Thoracic aorta (tissue), 2 donors: ENCODE results near the gene MYOC. TPM values are rescaled to one million over a fixed set of nuclear protein-coding genes. Genes with fewer than 3 reads are reported as not detected.
"Not testable (repeated sequence)": the region's sequence is repeated elsewhere in the genome, so short reads cannot be mapped to it uniquely, and the experiment has no call there.

Source experiments
- ATAC-seq: fragments of 150-250 bp; one replicate; pipeline ENCODE4 v1.8.0; 2017; ENCODE audit warnings: low read depth; ENCODE audit not compliant: insufficient number of reproducible peaks, low FRiP score
- DNase-seq: peaks from one replicate; pipeline ENCODE4 v3.0.0-alpha.2; 2020; ENCODE audit warnings: low spot score
- H3K27ac ChIP-seq, 2 donors: fragments of 200-600 bp; sonication (generic); 1 replicate in 1 of 2; 2 replicates in 1 of 2; pipeline ENCODE4 v1.5.1; 2016; ENCODE audit warnings: mild to moderate bottlenecking in 2 of 2, moderate library complexity in 2 of 2
- H3K27me3 ChIP-seq: fragments of 200-600 bp; sonication (generic); replicated peaks from 2 replicates; pipeline ENCODE4 v1.6.0; 2016; ENCODE audit warnings: mild to moderate bottlenecking; ENCODE audit not compliant: insufficient read depth
- H3K36me3 ChIP-seq: fragments of 200-600 bp; sonication (generic); one replicate; pipeline ENCODE4 v1.5.1; 2016
- H3K4me1 ChIP-seq, 2 donors: fragments of 200-600 bp; sonication (generic); 1 replicate in 1 of 2; 2 replicates in 1 of 2; pipeline versions ENCODE4 v1.5.1 to v1.6.0; 2016; ENCODE audit warnings: low read depth in 2 of 2, mild to moderate bottlenecking in 1 of 2; ENCODE audit not compliant: control insufficient read depth in 1 of 2
- H3K4me3 ChIP-seq: fragments of 200-600 bp; sonication (generic); 2 replicates; pipeline ENCODE4 v1.5.1; 2016; ENCODE audit warnings: mild to moderate bottlenecking
- H3K9me3 ChIP-seq: fragments of 200-600 bp; sonication (generic); 2 replicates; pipeline ENCODE4 v1.5.1; 2016
- CTCF ChIP-seq: fragments of 200-600 bp; sonication (generic); IDR thresholded peaks from one replicate; pipeline ENCODE4 v1.5.1; 2019; ENCODE audit warnings: antibody characterized with exemption
- total RNA-seq, 2 donors: library from RNA; depleted of rRNA; stranded (reverse); fragments of >200 nt; gene quantifications; one replicate each; pipeline versions ENCODE4 v1.1.0 to v1.2.3, GENCODE V29; 2016

The MYOC gene
- total RNA-seq, 2 donors from 2014 or later, result 37.2 to 38.4 TPM

DNA sequence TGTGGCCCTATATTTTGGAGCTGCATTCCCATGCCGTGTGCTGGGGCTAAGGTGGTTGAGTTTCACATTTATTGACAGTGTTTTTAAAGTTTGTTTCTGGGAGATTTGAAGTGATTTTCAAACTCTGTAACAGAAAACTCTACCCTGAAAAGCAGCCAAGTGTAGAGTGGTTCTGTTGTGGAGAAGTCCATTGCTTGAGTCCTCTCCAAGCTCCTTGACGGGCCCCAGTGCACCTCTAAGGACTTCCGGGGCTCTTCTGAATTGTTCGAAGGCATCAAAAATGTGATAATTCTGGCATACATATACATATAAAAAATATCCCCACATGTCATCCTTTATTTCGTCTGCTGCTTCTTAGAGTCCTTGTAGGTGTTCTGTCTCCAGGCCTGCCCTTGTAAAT, 25.5 kb downstream of the MYOC start:
- Histone ChIP-seq H3K27ac (no peak overlapping the region), H3K4me1 (no peaks in the 10 kb centered on the region), H3K36me3 (no peaks in the 10 kb centered on the region), H3K4me3 (no peak overlapping the region), H3K9me3 (no peaks in the 10 kb centered on the region), H3K27me3 (no peaks in the 10 kb centered on the region)
- TF ChIP-seq CTCF, result no peak
- ATAC-seq, result no peak
- DNase-seq, result no peak

- DNase-seq (no peak), ATAC-seq (no peak)
- Histone ChIP-seq H3K36me3 (no peaks in the 10 kb centered on the region), H3K27me3 (no peaks in the 10 kb centered on the region), H3K9me3 (no peaks in the 10 kb centered on the region), H3K4me1 (no peaks in the 10 kb centered on the region), H3K4me3 (no peak overlapping the region), H3K27ac (no peak overlapping the region)
- no peak for TF ChIP-seq CTCF
These were observed 27.3 kb downstream of the MYOC start for GRCh38 chr1:171625225-171625624.

DNA sequence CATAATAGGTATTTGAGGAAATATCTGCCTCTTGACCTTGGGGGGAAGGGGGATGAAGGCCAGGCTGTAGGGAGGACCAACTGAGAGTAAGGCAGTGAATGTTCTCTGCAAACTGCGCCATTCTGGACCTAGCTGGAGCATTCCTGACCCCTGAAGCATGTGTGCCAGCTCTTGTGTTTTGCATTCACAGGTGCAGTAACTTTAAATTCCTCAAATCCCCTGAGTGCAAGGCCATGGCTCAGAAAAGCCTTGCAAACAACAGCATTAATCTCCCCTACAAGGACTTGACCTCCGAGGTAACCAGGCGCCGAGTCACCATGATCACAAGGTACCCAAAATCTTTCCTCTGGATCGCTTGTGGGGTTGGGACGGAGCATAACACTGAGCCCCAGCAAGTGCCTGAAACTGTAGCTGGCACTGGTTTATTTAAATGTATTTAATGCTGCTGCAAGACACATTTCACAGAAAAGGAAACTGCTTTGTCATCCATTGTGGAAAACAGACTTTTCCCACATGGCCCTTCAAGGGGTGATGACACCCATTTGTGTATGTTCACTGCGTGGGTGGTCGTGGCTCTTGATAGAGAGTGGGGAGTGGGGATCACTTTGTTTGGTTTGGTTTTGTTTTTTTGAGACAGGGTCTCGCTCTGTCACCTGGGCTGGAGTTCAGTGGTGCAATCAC, 28.7 kb downstream of the MYOC start:
- Histone ChIP-seq H3K9me3 (no peaks in the 10 kb centered on the region), H3K4me1 (no peaks in the 10 kb centered on the region), H3K27ac (no peak overlapping the region), H3K36me3 (no peaks in the 10 kb centered on the region), H3K27me3 (no peaks in the 10 kb centered on the region), H3K4me3 (no peak overlapping the region)
- no peak for TF ChIP-seq CTCF
- DNase-seq (no peak), ATAC-seq (no peak)

DNA sequence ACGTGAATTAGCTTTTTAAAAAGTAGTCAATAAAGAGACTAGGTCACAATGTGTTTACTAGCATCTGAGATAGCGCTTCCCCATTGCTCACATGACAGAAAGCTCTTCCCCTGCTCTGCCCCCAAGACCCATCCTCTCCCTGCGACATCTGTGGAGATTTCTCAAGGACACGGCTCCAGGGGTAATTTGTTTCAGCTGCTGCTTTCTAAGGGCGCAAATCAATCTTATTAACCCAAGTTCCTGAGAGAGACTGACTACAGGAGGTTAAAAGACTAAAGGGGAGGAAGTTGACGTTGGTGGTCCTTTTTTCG, 30.4 kb downstream of the MYOC start, which contains the start of gene MYOCOS:
Gene MYOCOS (plus strand): TSS at position 92 of the 311 bp plus-strand sequence. CDS start 1,641 bp downstream, outside the sequence.
- Histone ChIP-seq H3K9me3 (no peaks in the 10 kb centered on the region), H3K36me3 (no peaks in the 10 kb centered on the region), H3K4me3 (no peak within 1 kb of the TSS), H3K27ac (no peak within 1 kb of the TSS), H3K4me1 (no peaks in the 10 kb centered on the region), H3K27me3 (no peaks in the 10 kb centered on the region)
- TF ChIP-seq CTCF, result no peak
- DNase-seq (no peak), ATAC-seq (no peak)

DNA sequence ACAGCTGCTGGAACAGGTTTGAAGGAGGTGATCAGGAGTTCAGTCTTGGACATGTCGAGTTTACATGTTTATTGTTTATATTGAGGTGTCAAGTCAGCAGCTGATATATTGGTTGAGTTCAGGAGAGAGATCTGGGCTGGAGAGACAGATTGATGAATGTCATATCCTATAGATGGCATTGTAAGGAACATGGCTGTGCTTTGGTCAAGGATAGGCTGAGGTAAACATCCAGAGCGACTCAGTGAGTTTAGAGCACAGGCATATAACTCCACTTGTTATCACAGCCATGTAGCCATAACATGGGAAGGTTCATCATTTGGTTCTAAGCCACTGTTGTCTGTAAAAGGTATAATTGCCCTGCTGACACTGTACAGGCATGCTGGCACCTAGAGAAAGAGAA, 35.9 kb downstream of the MYOC start:
- no peak for ATAC-seq
- H3K36me3 ChIP-seq, result no peaks in the 10 kb centered on the region
- no peak for TF ChIP-seq CTCF
- no peak for DNase-seq
- H3K27ac ChIP-seq, result no peak overlapping the region
- no peaks in the 10 kb centered on the region for H3K27me3 ChIP-seq
- H3K9me3 ChIP-seq, result no peaks in the 10 kb centered on the region
- no peaks in the 10 kb centered on the region for H3K4me1 ChIP-seq
- no peak overlapping the region for H3K4me3 ChIP-seq

GRCh38 chr1:171615122-171615906, 37.2 kb downstream of the MYOC start:
- H3K9me3 ChIP-seq, ATAC-seq, H3K4me1 ChIP-seq, H3K27ac ChIP-seq, H3K27me3 ChIP-seq, DNase-seq, H3K4me3 ChIP-seq, H3K36me3 ChIP-seq: not testable (repeated sequence)
